GM12878 (cell line): ENCODE results near the gene LDLRAD3. TPM values are rescaled to one million over a fixed set of nuclear protein-coding genes. Genes with fewer than 3 reads are reported as not detected.

ENCODE experiments used
- ATAC-seq: fragments of 200-7000 bp; cut with Tn5 transposase; 3 replicates; pipeline ENCODE4 v1.9.1; 2020; ENCODE audit warnings: mild to moderate bottlenecking, moderate library complexity
- BruUV-seq: library from RNA; stranded (reverse); fragments of 400-500 nt; replicated peaks from 2 replicates; lab custom pipeline; 2021; lab: Mats Ljungman, UMichigan
- CTCF ChIA-PET: fragments of 300-600 bp; sonication (Branson Sonifier 250); formaldehyde crosslinking; extraction: SDS; loops from one replicate; lab custom pipeline; 2021; ENCODE audit warnings: inconsistent platforms; lab: Yijun Ruan, JAX
- POLR2A ChIA-PET: fragments of 350-600 bp; formaldehyde crosslinking; extraction: SDS; loops from one replicate; lab custom pipeline; 2021; ENCODE audit warnings: inconsistent platforms; lab: Charles Lee
- RAD21 ChIA-PET: fragments of 300-600 bp; sonication (Branson Sonifier 250); formaldehyde crosslinking; loops from one replicate; lab custom pipeline; 2023; ENCODE audit warnings: antibody characterized with exemption; ENCODE audit not compliant: unreplicated experiment; lab: Charles Lee
- SMC1A ChIA-PET: fragments of 300-600 bp; sonication (Branson Sonifier 250); formaldehyde crosslinking; loops from one replicate; lab custom pipeline; 2023; ENCODE audit not compliant: unreplicated experiment, uncharacterized antibody; lab: Charles Lee
- DNase-seq: peaks from one replicate; pipeline ENCODE4 v3.0.0-alpha.2; 2011; ENCODE audit warnings: low read depth, low spot score
- FAIRE-seq: peaks from 3 replicates; lab custom pipeline; 2011; peaks lifted over from hg19 to GRCh38; lab: Jason Lieb, UNC
- H2AFZ ChIP-seq: 2 replicates; pipeline ENCODE4 v1.6.0; 2011; ENCODE audit warnings: low read depth, low read length, control low read depth; ENCODE audit not compliant: control insufficient read depth
- H3K27ac ChIP-seq: 2 replicates; pipeline ENCODE4 v1.5.1; 2011; ENCODE audit warnings: control low read depth; ENCODE audit not compliant: control insufficient read depth, insufficient read depth
- H3K27me3 ChIP-seq, 2 experiments: replicated peaks in 1 of 2; 2 replicates each; pipeline versions ENCODE4 v1.6.0 to v1.6.1; 2011; ENCODE audit warnings: low read length in 1 of 2; ENCODE audit not compliant: control insufficient read depth in 2 of 2, insufficient read depth in 2 of 2
- H3K36me3 ChIP-seq, 2 experiments: 2 replicates each; pipeline ENCODE4 v1.5.1; 2011; ENCODE audit warnings: low read length in 1 of 2; ENCODE audit not compliant: control insufficient read depth in 2 of 2, insufficient read depth in 2 of 2
- H3K4me1 ChIP-seq: 2 replicates; pipeline ENCODE4 v1.6.1; 2011; ENCODE audit warnings: mild to moderate bottlenecking, low read length, moderate library complexity, mixed read lengths; ENCODE audit not compliant: control insufficient read depth, insufficient read depth
- H3K4me2 ChIP-seq: 2 replicates; pipeline ENCODE4 v1.6.0; 2011; ENCODE audit warnings: control low read depth; ENCODE audit not compliant: control insufficient read depth, insufficient read depth
- H3K4me3 ChIP-seq: fragments of 200-600 bp; sonication (generic); 2 replicates; pipeline ENCODE4 v1.5.1; 2016
- H3K79me2 ChIP-seq: 2 replicates; pipeline ENCODE4 v1.6.0; 2011; ENCODE audit warnings: low read length; ENCODE audit not compliant: control insufficient read depth, insufficient read depth
- H3K9ac ChIP-seq: 2 replicates; pipeline ENCODE4 v1.8.0; 2011; ENCODE audit warnings: low read length, control low read depth, mixed read lengths; ENCODE audit not compliant: control insufficient read depth, insufficient read depth
- H3K9me3 ChIP-seq: replicated peaks from 3 replicates; pipeline ENCODE4 v1.5.1; 2011; ENCODE audit warnings: mild to moderate bottlenecking, low read length; ENCODE audit not compliant: control insufficient read depth, insufficient read depth
- H4K20me1 ChIP-seq: 2 replicates; pipeline ENCODE4 v1.6.0; 2011; ENCODE audit not compliant: control insufficient read depth, insufficient read depth
- E2F8 ChIP-seq: fragments of 450-650 bp; IDR thresholded peaks from 2 replicates; pipeline ENCODE4 v1.6.1; 2018; ENCODE audit warnings: mild to moderate bottlenecking, low read depth, moderate library complexity; ENCODE audit not compliant: partially characterized antibody
- HDAC2 ChIP-seq: fragments of 200-600 bp; sonication (generic); IDR thresholded peaks from 2 replicates; pipeline ENCODE4 v1.6.1; 2017
- IKZF1 ChIP-seq: fragments of 450-650 bp; conservative IDR thresholded peaks from 2 replicates; pipeline ENCODE4 v1.6.1; 2017; ENCODE audit warnings: antibody characterized with exemption, mild to moderate bottlenecking
- MEF2B ChIP-seq: fragments of 450-650 bp; IDR thresholded peaks from 2 replicates; pipeline ENCODE4 v1.6.1; 2018; ENCODE audit warnings: mild to moderate bottlenecking, moderate library complexity; ENCODE audit not compliant: partially characterized antibody, poor library complexity, severe bottlenecking
- MLLT1 ChIP-seq: fragments of 450-650 bp; IDR thresholded peaks from 2 replicates; pipeline ENCODE4 v1.6.1; 2016; ENCODE audit warnings: mild to moderate bottlenecking
- NR2C1 ChIP-seq: fragments of 450-650 bp; IDR thresholded peaks from 2 replicates; pipeline ENCODE4 v1.6.1; 2017; ENCODE audit warnings: antibody characterized with exemption, mild to moderate bottlenecking, moderate library complexity
- NRF1 ChIP-seq: conservative IDR thresholded peaks from 2 replicates; pipeline ENCODE4 v1.6.1; 2011; ENCODE audit warnings: mild to moderate bottlenecking, low read depth, low read length, improper control_type of control experiment
- SIN3A ChIP-seq: IDR thresholded peaks from 2 replicates; pipeline ENCODE4 v1.6.1; 2012; ENCODE audit warnings: low read depth, low read length, improper control_type of control experiment
- SMARCA5 ChIP-seq: fragments of 450-650 bp; IDR thresholded peaks from 2 replicates; pipeline ENCODE4 v1.6.1; 2017; ENCODE audit warnings: mild to moderate bottlenecking
- SMC3 ChIP-seq: IDR thresholded peaks from 2 replicates; pipeline ENCODE4 v1.6.1; 2011; ENCODE audit warnings: low read length, improper control_type of control experiment, borderline replicate concordance
- TCF12 ChIP-seq: IDR thresholded peaks from 2 replicates; pipeline ENCODE4 v1.6.1; 2011; ENCODE audit warnings: low read depth, mild to moderate bottlenecking, low read length
- TCF3 ChIP-seq: IDR thresholded peaks from 2 replicates; pipeline ENCODE4 v1.6.1; 2012; ENCODE audit warnings: low read depth, mild to moderate bottlenecking, low read length, borderline replicate concordance; ENCODE audit not compliant: insufficient read depth
- ZNF217 ChIP-seq: fragments of 450-650 bp; IDR thresholded peaks from 2 replicates; pipeline ENCODE4 v1.6.1; 2017; ENCODE audit warnings: antibody characterized with exemption, mild to moderate bottlenecking
- ZNF274 ChIP-seq: IDR thresholded peaks from one replicate; pipeline ENCODE4 v1.8.0; 2011; ENCODE audit not compliant: insufficient read length, insufficient read depth
- WGBS: methylation state at CpG from one replicate; pipeline ENCODE4 v1.1.6; 2016; ENCODE audit warnings: low lambda C conversion rate; ENCODE audit not compliant: insufficient replicate concordance, insufficient coverage; ENCODE audit errors: missing lambda C conversion rate; 5-methylcytosine and 5-hydroxymethylcytosine counted together
- in situ Hi-C: fragments of 300-500 bp; cut with MboI; formaldehyde crosslinking; loops from 9 replicates; pipeline ENCODE4 v1.14.3; 2018; ENCODE audit warnings: mixed read lengths
- intact Hi-C: fragments of 100-400 bp; cut with micrococcal nuclease; formaldehyde crosslinking; loops from one replicate; pipeline ENCODE4 v1.14.2; 2022; ENCODE audit not compliant: unreplicated experiment
- polyA plus RNA-seq, 11 experiments: library from polyadenylated mRNA; depleted of rRNA in 4 of 11; unstranded in 6 of 11; stranded (reverse) in 5 of 11; fragments of >200 nt; fragmentation: Nextera tagmentation in 4 of 11; fragmentation: Illumina TruSeq in 1 of 11; extraction: Ambion mirVana in 4 of 11; extraction: Trizol in 1 of 11; gene quantifications; 1 replicate in 1 of 11; 2 replicates in 10 of 11; pipeline versions ENCODE4 v1.2.1 to v1.2.3, GENCODE V29; 2011 to 2016; ENCODE audit warnings: inconsistent platforms in 2 of 11, missing spikeins in 2 of 11, low read depth in 1 of 11
- total RNA-seq, 4 experiments: library from RNA; depleted of rRNA in 3 of 4; stranded (reverse); fragments of >200 nt in 3 of 4; fragmentation: Illumina TruSeq in 1 of 4; extraction: Trizol in 1 of 4; gene quantifications; 2 replicates each; pipeline versions ENCODE4 v1.2.1 to v1.2.3, GENCODE V29; 2013 to 2021
- TF ChIP-seq, protein P1 (sequence below): IDR thresholded peaks from 2 replicates; pipeline ENCODE4 v1.6.1; 2011; ENCODE audit warnings: low read depth, mild to moderate bottlenecking, low read length, moderate library complexity, borderline replicate concordance; ENCODE audit errors: extremely low read depth
- TF ChIP-seq, protein P2 (sequence below): IDR thresholded peaks from 2 replicates; pipeline ENCODE4 v1.6.1; 2012; ENCODE audit warnings: low read depth, low read length, improper control_type of control experiment

LDLRAD3 gene
- total and polyA plus RNA-seq, 10 of the 15 experiments (the other 5 are each of a cell fraction or from before 2014, with no cell fraction given) = 2.5 to 17.2 (median 10.7) TPM

DNA sequence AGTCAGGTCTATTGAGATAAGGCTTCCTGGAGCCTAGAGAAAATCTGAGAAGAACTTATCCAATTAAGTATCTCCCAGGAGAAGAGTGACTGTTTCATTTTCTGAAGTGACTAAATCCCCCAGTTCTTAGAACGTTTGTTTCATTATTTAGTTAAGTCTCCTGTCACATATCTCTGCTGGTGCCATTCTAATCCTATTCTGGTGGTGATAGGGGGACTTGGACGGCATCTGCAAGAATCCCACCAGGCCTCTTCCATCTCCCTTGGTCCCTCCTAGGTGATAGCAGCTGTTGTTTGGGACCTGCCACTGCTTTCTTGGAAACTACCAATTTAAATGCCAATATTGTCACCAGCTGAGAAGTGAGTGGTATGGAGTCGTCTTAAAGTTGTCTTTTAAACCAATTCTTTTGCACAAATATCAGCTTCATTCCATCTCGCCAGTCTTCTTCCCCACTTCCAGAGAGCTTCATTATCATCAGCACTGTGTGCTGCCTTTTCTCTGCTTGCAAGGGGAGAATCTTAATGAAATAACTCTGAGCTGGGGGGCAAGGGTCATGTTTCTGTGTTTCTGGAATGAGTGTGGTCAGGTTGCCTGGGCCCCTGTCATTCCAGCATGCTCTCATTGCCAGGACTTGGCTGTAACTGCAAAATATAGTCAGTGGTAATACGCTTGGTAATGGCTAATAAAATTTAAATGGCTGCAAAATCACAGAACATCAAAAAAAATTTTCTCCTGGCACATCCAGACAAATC lies 104.8 kb downstream of the LDLRAD3 start:
- Histone ChIP-seq H3K79me2 (no peaks in the 10 kb centered on the region), H2AFZ (no peak overlapping the region), H4K20me1 (no peaks in the 10 kb centered on the region), H3K4me2 (no peak overlapping the region), H3K9ac (no peak overlapping the region), H3K4me3 (no peak overlapping the region), H3K27ac (no peak overlapping the region), H3K27me3 (no peaks in the 10 kb centered on the region), H3K9me3 (no peaks in the 10 kb centered on the region), H3K4me1 (no peaks in the 10 kb centered on the region; the same call in 1 of the 2 replicates), H3K36me3 (no peaks in the 10 kb centered on the region; a peak in 1 of 4 replicates)
- no peak for FAIRE-seq
- BruUV-seq = no TSS peak
- in situ Hi-C loops (no loop called here), intact Hi-C loops (no loop called here)
- ChIA-PET CTCF (interaction anchor here (1.3 to 1.6 kb wide), 2 partner anchors 7 to 82 kb away, joined by 4 read pairs; no protein-coding TSS in a partner anchor), RAD21 (interaction anchor here (1.0 to 2.4 kb wide), 3 partner anchors 21 to 435 kb away, joined by 3 to 7 read pairs (median 4); no protein-coding TSS in a partner anchor), POLR2A (interaction anchor here (0.7 kb wide), 1 partner anchor 560 kb away, joined by 3 read pairs; no protein-coding TSS in a partner anchor), SMC1A (interaction anchor here (0.7 to 2.1 kb wide), 6 partner anchors 13 to 226 kb away, joined by 3 to 8 read pairs (median 4); no protein-coding TSS in a partner anchor)
- no peak for DNase-seq
- WGBS = 1% methylated on average over 5 of the region's 5 CpGs
- ATAC-seq = no peak
- TF ChIP-seq SIN3A (no peak), HDAC2 (no peak), MLLT1 (no peak), SMARCA5 (no peak), ZNF274 (no peak), NRF1 (no peak), TCF12 (no peak), NR2C1 (no peak), SMC3 (no peak), MEF2B (no peak), E2F8 (no peak), ZNF217 (no peak), IKZF1 (no peak), TCF3 (no peak)
- TF ChIP-seq, protein P1, sequence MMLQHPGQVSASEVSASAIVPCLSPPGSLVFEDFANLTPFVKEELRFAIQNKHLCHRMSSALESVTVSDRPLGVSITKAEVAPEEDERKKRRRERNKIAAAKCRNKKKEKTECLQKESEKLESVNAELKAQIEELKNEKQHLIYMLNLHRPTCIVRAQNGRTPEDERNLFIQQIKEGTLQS = no peak
- TF ChIP-seq, protein P2, sequence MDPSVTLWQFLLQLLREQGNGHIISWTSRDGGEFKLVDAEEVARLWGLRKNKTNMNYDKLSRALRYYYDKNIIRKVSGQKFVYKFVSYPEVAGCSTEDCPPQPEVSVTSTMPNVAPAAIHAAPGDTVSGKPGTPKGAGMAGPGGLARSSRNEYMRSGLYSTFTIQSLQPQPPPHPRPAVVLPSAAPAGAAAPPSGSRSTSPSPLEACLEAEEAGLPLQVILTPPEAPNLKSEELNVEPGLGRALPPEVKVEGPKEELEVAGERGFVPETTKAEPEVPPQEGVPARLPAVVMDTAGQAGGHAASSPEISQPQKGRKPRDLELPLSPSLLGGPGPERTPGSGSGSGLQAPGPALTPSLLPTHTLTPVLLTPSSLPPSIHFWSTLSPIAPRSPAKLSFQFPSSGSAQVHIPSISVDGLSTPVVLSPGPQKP = no peak
